Measurements from ENCODE around the gene LTV1.
"Not testable (repeated sequence)": the region's sequence is repeated elsewhere in the genome, so short reads cannot be mapped to it uniquely, and the experiment has no call there.

The LTV1 gene

GRCh38 chr6:143842902-143843676 lies at the start of gene LTV1:
Gene LTV1 (plus strand): TSS chr6:143843338. CDS start chr6:143843478, 140 bp downstream.
- peak; percentile 91 for DNase-seq

GRCh38 chr6:143796551-143796950 lies 46.6 kb upstream of the LTV1 start:
- not testable (repeated sequence) for DNase-seq

- not testable (repeated sequence) for DNase-seq
Measured at GRCh38 chr6:143798487-143798886, 44.7 kb upstream of the LTV1 start.

- no peak for DNase-seq
Measured at GRCh38 chr6:143802833-143803565, 40.1 kb upstream of the LTV1 start.

- DNase-seq: no peak
Measured at GRCh38 chr6:143803769-143804568, 39.2 kb upstream of the LTV1 start.

GRCh38 chr6:143804835-143805239 lies 38.3 kb upstream of the LTV1 start:
- DNase-seq: no peak

GRCh38 chr6:143806282-143807102 lies 36.6 kb upstream of the LTV1 start:
- no peak for DNase-seq

GRCh38 chr6:143807103-143807772 lies 35.9 kb upstream of the LTV1 start:
- DNase-seq: no peak

GRCh38 chr6:143810745-143811144 lies 32.4 kb upstream of the LTV1 start:
- DNase-seq: no peak

GRCh38 chr6:143811501-143812157 lies 31.5 kb upstream of the LTV1 start:
- no peak for DNase-seq

GRCh38 chr6:143817621-143818020 lies 25.5 kb upstream of the LTV1 start:
- DNase-seq: no peak

GRCh38 chr6:143821359-143821758 lies 21.8 kb upstream of the LTV1 start:
- no peak for DNase-seq

GRCh38 chr6:143822584-143823024 lies 20.5 kb upstream of the LTV1 start:
- no peak for DNase-seq

- DNase-seq: no peak
Measured at GRCh38 chr6:143823548-143823947, 19.6 kb upstream of the LTV1 start.

- DNase-seq: no peak
Measured at GRCh38 chr6:143828572-143828971, 14.6 kb upstream of the LTV1 start.

- DNase-seq: no peak
Measured at GRCh38 chr6:143836150-143836549, 7.0 kb upstream of the LTV1 start.

- no peak for DNase-seq
Measured at GRCh38 chr6:143838395-143838794, 4.7 kb upstream of the LTV1 start.

- DNase-seq: no peak
Measured at GRCh38 chr6:143839196-143839595, 3.9 kb upstream of the LTV1 start.

GRCh38 chr6:143840595-143841265 lies 2.4 kb upstream of the LTV1 start:
- no peak for DNase-seq

GRCh38 chr6:143842461-143842901 lies 657 bp upstream of the LTV1 start:
- no peak for DNase-seq

GRCh38 chr6:143843677-143843999 lies 500 bp downstream of the LTV1 start:
- peak; percentile 21 for DNase-seq

All from RPMI8226 (cell line).